SH-SY5Y (cell line): ENCODE measurements around the gene APBB1.

Source experiments
- GATA2 ChIP-seq: IDR thresholded peaks from 2 replicates; pipeline ENCODE4 v1.6.1; 2011; ENCODE audit warnings: mild to moderate bottlenecking, low read depth, low read length
- GATA3 ChIP-seq: IDR thresholded peaks from 2 replicates; pipeline ENCODE4 v1.6.1; 2011; ENCODE audit warnings: low read depth, mild to moderate bottlenecking, low read length, moderate library complexity

DNA sequence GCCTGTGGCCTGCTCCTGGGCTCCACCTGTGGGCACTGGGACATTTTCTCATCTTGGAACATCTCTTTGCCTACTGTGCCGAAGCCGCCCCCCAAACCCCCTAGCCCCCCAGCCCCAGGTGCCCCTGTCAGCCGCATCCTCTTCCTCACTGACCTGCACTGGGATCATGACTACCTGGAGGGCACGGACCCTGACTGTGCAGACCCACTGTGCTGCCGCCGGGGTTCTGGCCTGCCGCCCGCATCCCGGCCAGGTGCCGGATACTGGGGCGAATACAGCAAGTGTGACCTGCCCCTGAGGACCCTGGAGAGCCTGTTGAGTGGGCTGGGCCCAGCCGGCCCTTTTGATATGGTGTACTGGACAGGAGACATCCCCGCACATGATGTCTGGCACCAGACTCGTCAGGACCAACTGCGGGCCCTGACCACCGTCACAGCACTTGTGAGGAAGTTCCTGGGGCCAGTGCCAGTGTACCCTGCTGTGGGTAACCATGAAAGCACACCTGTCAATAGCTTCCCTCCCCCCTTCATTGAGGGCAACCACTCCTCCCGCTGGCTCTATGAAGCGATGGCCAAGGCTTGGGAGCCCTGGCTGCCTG lies 27.3 kb downstream of the APBB1 start:
- TF ChIP-seq GATA2 (no peak), GATA3 (no peak)
